ENCODE results near the gene HIP1. TPM values are rescaled to one million over a fixed set of nuclear protein-coding genes. Genes with fewer than 3 reads are reported as not detected.

Gene HIP1
- total and polyA plus RNA-seq, 2 of the 13 experiments (the other 11 are each of a cell fraction or from before 2014, with no cell fraction given), result 4.5 to 6.2 TPM

DNA sequence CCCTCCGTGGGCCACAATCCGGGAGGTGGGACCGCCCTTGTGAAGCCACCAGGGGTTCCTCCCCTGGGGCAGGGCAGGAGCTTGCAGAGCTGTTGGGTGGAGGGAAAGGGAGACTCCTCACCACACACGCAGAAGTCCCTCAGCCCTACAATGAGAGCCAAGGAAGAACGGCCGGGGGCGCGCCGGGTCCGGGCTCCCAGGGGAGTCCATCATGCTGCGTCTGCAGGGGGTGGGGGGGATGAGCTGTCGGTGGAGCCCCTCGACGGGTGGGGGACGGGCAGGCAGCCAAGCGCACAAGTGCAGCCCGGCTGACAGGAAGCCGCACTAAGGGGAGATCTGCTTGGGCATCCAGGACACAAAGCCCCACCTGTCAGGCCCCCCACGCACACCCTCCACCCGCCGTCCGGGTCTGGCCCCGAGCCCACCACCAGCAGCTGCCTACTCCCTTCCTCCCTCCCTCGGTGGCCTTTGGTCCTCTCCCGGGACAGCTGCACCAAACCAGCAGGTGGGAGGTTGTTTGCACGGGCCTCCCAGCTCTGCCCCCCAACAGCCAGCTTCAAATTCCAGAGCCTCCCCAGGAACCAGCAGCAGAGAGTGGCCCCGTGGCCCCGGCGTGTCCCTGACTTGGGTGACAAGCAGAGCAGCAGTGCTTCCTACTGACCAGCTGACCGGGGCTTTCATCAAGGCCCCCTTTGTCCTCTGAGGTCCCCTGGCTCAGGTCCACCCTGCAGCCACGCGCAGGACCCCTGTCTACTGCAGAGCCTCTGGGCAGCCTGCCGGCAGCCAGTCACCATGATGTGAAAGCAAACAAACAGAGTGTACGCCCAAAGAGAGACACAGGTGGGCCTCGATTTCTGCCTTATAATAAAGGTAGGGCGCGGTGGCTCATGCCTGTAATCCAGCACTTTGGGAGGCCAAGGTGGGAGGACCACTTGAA, 50.3 kb downstream of the HIP1 start (continued):
- TF ChIP-seq, protein P1, sequence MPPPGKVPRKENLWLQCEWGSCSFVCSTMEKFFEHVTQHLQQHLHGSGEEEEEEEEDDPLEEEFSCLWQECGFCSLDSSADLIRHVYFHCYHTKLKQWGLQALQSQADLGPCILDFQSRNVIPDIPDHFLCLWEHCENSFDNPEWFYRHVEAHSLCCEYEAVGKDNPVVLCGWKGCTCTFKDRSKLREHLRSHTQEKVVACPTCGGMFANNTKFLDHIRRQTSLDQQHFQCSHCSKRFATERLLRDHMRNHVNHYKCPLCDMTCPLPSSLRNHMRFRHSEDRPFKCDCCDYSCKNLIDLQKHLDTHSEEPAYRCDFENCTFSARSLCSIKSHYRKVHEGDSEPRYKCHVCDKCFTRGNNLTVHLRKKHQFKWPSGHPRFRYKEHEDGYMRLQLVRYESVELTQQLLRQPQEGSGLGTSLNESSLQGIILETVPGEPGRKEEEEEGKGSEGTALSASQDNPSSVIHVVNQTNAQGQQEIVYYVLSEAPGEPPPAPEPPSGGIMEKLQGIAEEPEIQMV (CRISPR knock-in tag; IDR thresholded peaks at IDR 0.05; ENCODE audit: low read depth), result no peak
- TF ChIP-seq ZBTB20 (CRISPR knock-in tag; IDR thresholded peaks at IDR 0.05; ENCODE audit: borderline replicate concordance, low read depth), result peak; percentile 10; the same call in 1 of the 2 replicates
- no peak for TF ChIP-seq SAFB2 (CRISPR knock-in tag; IDR thresholded peaks at IDR 0.05; ENCODE audit: borderline replicate concordance, low read depth)
- TF ChIP-seq NFIB (CRISPR knock-in tag; IDR thresholded peaks at IDR 0.05; ENCODE audit: borderline replicate concordance), result no peak
- peak; percentile 97 for TF ChIP-seq SNAI1 (CRISPR knock-in tag; IDR thresholded peaks at IDR 0.05; ENCODE audit: borderline replicate concordance)
- TF ChIP-seq, protein P2, sequence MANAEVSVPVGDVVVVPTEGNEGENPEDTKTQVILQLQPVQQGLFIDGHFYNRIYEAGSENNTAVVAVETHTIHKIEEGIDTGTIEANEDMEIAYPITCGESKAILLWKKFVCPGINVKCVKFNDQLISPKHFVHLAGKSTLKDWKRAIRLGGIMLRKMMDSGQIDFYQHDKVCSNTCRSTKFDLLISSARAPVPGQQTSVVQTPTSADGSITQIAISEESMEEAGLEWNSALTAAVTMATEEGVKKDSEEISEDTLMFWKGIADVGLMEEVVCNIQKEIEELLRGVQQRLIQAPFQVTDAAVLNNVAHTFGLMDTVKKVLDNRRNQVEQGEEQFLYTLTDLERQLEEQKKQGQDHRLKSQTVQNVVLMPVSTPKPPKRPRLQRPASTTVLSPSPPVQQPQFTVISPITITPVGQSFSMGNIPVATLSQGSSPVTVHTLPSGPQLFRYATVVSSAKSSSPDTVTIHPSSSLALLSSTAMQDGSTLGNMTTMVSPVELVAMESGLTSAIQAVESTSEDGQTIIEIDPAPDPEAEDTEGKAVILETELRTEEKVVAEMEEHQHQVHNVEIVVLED (CRISPR knock-in tag; IDR thresholded peaks at IDR 0.05; ENCODE audit: borderline replicate concordance), result 0 out of 2 replicates have a peak, but pooled peaks have one; percentile 40
- peak; percentile 94 for TF ChIP-seq MED1 (CRISPR knock-in tag; IDR thresholded peaks at IDR 0.05)
- peak; percentile 96 for TF ChIP-seq TFE3 (CRISPR knock-in tag; IDR thresholded peaks at IDR 0.05)
- TF ChIP-seq SMC3 (IDR thresholded peaks at IDR 0.05; ENCODE audit: low read length), result no peak
- TF ChIP-seq ZNF724P (CRISPR knock-in tag; IDR thresholded peaks at IDR 0.05; ENCODE audit: borderline replicate concordance), result peak; percentile 84; the same call in 1 of the 2 replicates
- TF ChIP-seq SRSF9 (IDR thresholded peaks at IDR 0.05; ENCODE audit: borderline replicate concordance, insufficient read depth, low read depth, low read length, poor library complexity, severe bottlenecking), result no peak
- no peak for TF ChIP-seq SRY (CRISPR knock-in tag; IDR thresholded peaks at IDR 0.05)
- TF ChIP-seq MTA3 (CRISPR knock-in tag; IDR thresholded peaks at IDR 0.05), result no peak
- no peak for TF ChIP-seq SP2 (CRISPR knock-in tag; IDR thresholded peaks at IDR 0.05)
- no peak for TF ChIP-seq XBP1 (CRISPR knock-in tag; IDR thresholded peaks at IDR 0.05)
- 0 out of 2 replicates have a peak, but pooled peaks have one; percentile 78 for TF ChIP-seq ZNF557 (CRISPR knock-in tag; IDR thresholded peaks at IDR 0.05)
- no peak for TF ChIP-seq NFE2L2 (IDR thresholded peaks at IDR 0.05; ENCODE audit: low read length)
- no peak for TF ChIP-seq SP1 (IDR thresholded peaks at IDR 0.05)
- TF ChIP-seq SP1 (CRISPR knock-in tag; IDR thresholded peaks at IDR 0.05), result no peak
- TF ChIP-seq NBN (conservative IDR thresholded peaks at IDR 0.05), result no peak
- TF ChIP-seq, protein P3, sequence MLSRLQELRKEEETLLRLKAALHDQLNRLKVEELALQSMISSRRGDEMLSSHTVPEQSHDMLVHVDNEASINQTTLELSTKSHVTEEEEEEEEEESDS (CRISPR knock-in tag; IDR thresholded peaks at IDR 0.05; ENCODE audit: borderline replicate concordance), result no peak
- peak; percentile 89; the same call in 1 of the 2 replicates for TF ChIP-seq ZNF710 (CRISPR knock-in tag; IDR thresholded peaks at IDR 0.05; ENCODE audit: borderline replicate concordance)
- peak; percentile 39; the same call in 1 of the 2 replicates for TF ChIP-seq MIER3 (CRISPR knock-in tag; IDR thresholded peaks at IDR 0.05; ENCODE audit: borderline replicate concordance)

All from HepG2 (cell line).